Stimulated activated CD4-positive, alpha-beta T cell treated with anti-CD3 and anti-CD28 coated beads, Interleukin-1b, Interleukin-23, amount 100 ng/mL, for 1 hour (primary cell): ENCODE measurements around the gene ARHGAP6.
"Not testable (repeated sequence)": the region's sequence is repeated elsewhere in the genome, so short reads cannot be mapped to it uniquely, and the experiment has no call there.

ENCODE experiments used
- DNase-seq, 2 donors: peaks; one replicate each; pipeline ENCODE4 v3.0.0-alpha.2; 2020; ENCODE audit warnings: low read depth in 2 of 2

The ARHGAP6 gene

DNA sequence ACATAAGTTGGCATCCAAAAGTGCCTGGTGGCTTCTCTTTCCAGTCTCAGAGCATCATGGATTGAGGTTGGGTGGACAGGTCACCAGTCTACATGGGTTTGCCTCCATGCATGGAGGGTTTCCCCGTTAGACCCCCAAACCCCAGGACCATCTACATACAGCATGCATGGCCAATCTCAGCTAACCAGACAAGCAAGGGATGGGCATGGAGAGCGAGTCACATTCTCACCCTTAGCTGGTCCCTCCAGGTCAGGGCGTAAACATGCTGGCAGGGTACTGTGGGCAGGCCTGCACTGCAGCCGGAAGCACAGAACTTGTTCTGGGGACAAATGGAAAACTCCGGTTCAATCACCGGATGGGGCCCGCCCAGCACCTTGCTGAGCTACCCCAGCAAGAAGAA, 517.3 kb downstream of the ARHGAP6 start:
- DNase-seq = no peak

DNA sequence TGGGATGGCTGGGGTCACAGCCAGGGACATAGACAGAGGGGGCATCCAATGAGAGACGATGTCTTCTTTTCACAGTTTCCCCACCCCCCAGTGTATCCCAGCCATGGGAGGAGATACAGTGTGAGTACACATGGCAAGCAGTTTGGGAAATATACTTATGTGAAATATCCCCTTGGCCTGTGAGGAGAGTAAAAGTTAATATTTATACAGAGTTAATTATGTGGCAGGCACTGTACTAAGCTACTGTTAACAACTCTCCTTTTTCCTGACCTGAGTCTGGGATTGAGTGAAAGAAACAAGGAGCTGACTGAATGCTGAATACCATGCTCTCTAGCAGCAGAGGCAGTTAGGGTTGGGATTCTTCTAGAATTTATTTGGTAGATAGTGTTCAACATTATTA, 519.3 kb downstream of the ARHGAP6 start:
- DNase-seq = no peak

DNA sequence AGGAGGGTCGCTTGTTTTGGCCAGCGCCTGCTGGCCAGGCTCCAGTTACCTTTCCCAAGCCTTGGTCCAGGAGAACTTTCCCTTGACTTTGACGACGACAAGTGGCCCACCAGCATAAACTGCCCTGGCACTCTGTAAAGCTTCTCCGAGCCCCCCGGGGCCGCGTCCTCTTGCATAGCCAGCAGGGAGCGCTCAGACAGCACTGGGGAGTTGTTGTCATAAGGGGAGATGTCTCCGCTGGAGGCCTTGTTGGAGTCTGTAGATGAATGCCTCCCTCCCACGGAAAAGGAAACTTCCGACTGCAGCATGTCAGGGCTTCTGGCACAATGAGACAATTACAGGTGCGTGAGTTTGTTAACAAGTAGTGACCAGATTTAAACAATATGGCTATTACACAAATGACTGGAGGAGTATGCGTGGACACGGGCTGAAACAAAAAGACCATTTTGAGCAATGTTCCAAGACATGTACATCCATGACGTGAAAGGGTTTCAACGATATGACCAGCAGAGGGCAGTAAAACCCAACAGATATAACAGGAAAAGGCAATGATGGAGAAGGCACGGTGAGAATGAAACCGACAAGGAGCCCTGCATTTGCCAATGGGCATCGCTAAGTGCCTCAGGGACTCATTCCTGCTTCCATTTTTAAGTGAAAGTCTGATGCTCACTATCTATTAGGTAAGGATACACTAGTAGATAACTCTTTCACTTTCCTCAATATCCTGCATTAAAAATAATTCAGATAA, 521.6 kb downstream of the ARHGAP6 start:
- no peak for DNase-seq

DNA sequence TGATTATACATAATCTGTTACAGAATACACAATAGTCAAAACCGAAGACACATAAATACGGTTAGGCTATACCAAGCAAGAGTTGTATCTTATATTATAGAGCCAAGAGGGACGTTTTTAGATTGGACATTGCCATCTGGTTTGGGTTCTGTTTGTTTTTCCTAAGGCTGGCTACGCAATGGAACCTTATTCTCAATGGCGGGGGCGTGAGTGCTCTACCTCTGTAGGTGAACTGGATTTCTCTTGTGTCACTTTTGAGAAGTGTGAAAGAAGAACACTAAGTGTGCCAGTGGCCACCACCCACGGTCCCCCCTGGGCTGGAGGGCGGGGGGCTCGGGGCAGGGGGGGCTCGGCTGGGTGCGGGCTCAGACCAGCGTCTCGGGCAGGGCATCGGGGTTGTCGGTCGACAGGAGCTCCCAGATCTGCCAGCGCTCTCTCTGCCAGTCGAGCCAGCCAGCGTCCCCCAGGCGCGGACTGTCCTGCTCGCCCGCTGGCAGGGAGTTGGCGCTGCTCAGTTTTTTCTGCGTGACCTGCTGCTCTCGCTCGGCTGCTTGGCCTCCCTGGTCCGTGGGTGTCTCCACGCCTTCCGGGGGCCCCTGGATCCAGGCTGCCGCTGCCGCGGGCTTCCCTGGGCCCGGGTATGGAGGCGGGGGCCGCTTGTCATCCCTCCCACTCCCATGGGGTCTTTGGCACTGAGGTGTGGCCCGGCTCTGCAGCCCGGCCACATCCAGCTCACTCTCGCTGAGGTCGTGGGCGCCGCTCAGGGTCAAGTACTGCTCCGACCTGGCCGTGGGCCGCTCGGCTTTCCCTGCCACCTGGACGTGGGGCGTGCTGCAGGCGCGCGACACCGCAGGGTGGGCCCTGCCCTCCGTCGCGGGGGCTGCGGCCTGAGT, 527.0 kb downstream of the ARHGAP6 start:
- no peak for DNase-seq

DNA sequence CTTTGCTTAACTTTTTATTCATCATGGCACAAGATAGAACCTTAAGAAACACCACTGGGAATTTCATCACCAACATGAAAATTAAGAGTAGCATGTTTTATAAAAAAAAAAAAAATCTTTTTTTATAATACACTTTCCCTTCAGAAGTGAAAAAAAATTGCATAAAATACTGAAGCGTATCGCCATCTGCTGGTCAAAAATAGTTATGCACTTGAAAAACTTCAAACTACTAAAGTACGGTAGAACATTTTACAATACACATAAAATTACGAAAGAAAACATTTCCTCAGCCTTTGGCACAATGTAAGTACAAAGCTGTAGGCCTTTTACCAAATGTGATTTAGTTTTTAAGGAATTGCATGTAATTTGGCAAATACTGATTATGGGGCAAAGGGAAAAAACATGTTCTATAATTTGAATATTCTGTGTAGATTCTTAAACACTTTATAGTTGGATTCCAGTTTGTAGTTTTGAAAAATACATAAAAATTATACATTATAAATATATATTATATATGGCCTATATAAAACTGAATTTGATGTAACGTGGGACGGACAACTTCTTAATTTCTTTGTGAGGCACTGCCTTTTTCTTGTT, 528.1 kb downstream of the ARHGAP6 start:
- no peak for DNase-seq

DNA sequence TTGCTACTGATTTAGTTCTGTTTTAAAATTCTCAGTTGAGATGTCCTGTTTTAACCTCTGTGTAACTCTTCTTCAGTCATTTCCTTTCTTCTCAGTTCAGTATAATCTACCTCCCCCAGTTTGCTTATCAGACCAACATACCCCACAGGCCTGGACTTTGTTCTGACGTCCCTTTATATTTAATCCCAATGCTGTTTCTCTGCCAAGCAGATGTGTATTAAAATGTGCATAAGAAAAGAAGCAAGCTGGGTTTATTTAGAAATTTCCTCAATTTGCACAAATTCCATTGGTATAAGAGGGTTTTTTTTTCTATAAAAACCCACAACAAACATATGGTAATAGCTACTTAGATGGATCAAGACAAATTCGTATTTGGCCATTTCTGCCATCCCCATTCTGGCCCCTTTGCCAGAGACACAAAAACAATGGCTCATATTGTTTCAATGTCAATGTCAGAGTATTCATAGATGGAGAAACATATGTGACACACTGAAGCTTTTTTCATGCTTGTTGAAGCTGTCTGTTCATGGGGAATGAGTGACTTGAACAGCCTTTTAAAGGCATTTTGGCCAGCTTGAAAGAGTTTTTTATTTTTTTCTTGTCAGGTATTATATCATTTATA, 530.0 kb downstream of the ARHGAP6 start:
- DNase-seq = no peak

DNA sequence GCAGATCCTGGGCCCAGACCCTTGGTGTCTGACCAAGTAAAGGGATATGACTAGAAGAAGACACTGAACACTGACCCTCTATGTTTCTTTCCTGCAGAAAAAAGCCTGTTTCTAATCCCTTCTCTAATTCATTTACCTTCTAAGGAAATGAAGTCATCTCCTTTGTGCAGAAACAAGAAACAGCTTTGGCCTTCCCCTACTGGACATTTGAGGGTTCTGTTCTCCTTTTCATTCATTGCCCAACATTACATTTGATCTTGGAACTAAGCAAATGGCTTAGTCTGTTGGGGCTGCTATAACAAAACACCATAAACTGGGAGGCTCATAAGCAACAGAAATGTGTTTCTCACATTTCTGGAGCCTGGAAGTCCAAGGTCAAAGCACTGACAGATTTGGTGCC, 534.6 kb downstream of the ARHGAP6 start:
- no peak for DNase-seq

DNA sequence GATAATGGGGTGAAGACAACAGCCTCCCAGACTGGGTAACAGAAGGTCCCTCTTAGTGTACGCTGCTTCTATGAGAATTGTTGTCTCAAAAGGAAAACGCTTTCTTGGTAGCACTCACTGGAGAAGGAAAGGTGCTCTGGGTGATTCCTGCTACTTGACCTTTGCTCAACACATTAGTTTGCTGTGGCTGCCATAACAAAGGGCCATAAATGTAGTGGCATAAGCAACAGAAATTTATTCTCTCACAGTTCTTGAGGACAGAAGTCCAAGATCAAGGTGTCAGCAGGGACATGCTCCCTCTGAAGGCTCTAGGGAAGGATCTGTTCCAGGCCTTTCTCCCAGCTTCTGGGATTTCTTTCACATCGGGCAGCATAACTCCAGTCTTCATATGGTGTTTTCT, 535.6 kb downstream of the ARHGAP6 start:
- no peak for DNase-seq

DNA sequence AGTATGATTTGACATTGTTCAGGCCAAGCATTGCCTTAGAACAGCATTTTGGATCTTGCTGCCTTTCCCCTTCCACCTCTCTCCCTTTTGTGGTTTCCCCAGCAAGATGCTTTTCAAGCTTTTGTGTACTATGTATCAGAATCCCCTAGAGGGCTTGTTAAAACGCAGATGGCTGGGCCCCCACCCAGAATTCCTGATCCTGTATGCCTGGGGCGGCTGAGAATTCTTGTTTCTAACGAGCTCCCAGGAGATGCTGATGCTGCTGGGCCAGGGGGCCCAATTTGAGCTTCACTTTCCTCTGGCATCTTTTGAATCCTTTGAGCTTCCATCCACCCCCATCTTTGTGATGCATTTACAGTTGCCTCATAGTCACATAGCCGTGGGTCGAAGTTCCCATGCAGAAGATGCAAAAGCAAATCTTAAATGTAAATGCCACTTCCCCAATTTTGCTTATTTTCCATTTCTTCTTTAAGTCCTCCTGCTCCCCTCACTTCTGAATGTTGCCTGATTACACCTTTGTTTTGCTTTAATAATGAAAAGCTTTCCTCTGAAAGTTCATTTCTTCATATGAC, 536.1 kb downstream of the ARHGAP6 start:
- DNase-seq = no peak

DNA sequence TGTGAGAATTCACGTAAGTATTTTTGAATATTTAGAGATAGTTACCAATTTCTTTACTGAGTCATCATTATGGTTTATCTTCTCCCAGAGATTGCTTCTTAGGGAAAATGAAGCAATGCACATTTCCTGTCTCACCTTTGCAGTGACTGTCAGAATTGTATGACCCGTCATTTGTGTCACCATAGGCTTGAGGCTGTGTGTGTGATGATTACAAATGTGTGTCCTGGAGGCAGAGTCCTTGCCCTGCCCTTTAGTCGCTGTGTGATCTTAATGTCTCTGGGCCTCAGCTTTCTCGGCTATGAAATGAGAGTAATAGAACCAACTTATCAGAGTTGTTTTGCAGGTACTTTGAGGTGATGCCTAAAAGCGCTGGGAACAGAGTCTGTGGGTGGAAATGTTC, 540.7 kb downstream of the ARHGAP6 start:
- no peak for DNase-seq

DNA sequence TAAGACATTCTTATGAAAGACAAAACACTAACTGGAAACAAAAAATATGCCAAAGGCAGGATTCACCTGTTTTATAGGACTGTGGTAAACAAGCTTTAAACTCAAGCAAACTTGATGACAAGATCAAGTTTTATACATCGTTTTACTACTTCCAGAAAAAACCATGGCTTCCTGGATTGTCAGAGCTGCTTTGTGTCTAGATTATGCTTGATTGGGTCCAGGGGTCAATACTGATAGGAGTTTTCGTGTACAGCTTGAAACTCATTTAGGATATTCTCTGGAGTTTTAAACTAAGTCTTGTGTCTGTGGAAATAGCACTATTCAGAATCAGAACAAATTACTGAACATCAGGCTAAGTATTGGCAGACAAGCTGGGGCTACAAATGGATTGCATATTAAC, 541.6 kb downstream of the ARHGAP6 start:
- no peak for DNase-seq

DNA sequence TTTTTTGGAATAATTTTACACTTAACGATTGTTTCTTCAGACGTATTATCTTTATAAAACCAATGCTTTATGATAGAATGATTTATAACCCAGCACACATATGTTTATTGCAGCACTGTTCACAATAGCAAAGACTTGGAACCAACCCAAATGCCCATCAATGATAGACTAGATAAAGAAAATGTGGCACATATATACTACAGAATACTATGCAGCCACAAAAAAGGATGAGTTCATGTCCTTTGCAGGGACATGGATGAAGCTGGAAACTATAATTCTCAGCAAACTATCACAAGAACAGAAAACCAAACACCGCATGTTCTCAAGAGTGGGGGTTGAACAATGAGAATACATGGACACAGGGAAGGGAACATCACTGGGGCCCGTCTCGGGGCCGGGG, 542.6 kb downstream of the ARHGAP6 start:
- not testable (repeated sequence) for DNase-seq

DNA sequence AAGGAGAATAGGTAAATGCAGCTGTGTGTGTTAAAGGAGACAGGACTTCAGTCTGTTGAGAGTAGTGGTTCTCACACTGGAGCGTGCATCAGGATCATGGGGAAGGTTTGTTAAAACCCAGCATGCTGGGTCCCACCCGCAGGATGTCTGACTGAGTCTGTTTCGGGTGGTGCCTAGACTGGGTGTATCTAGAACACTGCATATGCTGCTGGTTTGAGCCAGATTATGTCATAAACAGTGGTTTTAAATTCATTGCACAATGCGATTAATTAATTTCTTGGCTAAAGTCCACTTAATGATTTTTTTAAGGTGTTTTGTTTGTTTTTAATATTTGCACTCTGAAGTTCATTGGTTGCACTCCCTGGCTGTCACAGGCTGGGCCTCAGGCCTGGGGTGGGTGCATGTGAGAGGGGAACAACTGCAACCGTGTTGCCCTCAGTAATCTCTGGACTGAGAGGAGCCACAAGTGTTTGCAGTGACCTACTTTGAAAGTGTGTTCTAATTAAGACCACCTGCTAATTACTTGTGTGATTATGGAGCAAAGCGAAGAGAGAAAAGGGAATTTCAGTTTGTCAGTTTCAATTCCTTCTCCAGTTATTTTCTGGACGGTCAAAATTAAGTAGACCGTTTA, 546.3 kb downstream of the ARHGAP6 start:
- no peak for DNase-seq

DNA sequence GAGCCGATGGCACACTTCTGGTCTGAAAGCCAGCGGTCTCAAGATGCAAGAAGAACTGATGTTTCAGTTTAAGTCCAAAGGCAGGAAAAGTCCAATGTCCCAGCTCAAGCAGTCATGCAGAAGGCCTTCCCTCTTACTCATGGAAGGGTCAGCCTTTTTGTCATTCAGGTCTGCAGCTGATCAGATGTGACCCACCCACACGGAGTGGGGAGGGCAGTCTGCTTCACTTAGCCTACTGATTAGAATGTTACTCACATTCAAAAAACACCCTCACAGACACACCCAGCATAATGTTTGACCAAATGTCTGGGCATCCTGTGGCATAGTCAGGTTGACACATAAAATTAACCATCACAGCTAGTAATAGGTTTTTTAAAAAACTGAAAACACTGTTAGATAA, 548.0 kb downstream of the ARHGAP6 start:
- DNase-seq = no peak

DNA sequence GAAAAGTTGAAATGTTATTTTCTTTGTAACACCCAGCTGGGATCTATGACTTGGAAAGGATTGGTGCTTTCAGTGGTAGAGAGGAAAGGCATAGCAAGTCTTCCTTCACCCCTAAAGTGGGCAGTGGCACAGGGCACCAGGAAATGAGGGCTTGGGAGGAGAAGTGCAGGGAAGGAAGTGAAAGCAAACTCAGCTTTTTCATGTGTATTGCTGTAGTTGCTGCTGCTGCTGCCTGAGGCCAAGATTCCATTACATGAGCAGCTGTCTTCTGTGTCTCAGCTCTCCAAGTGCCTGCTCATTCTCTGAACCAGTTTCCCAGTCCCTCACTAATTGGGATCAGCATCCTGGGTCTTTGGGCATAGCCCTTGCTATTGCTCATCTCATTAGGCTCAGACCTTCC, 552.0 kb downstream of the ARHGAP6 start:
- no peak for DNase-seq

DNA sequence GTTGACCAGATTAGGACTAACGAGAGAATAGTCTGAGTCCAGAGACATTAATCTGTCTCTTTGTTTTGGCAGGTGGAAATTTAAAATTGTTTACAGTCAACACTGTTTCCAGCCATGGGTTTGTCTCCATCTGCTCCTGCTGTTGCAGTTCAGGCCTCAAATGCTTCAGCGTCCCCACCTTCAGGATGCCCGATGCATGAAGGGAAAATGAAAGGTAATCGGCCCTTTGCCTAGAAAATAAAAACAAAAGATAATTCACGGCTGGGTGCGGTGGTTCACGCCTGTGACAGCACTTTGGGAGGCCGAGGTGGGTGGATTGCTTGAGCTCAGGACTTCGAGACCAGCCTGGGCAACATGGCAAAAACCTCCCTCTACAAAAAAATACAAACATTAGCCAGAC, 553.8 kb downstream of the ARHGAP6 start:
- DNase-seq = no peak

DNA sequence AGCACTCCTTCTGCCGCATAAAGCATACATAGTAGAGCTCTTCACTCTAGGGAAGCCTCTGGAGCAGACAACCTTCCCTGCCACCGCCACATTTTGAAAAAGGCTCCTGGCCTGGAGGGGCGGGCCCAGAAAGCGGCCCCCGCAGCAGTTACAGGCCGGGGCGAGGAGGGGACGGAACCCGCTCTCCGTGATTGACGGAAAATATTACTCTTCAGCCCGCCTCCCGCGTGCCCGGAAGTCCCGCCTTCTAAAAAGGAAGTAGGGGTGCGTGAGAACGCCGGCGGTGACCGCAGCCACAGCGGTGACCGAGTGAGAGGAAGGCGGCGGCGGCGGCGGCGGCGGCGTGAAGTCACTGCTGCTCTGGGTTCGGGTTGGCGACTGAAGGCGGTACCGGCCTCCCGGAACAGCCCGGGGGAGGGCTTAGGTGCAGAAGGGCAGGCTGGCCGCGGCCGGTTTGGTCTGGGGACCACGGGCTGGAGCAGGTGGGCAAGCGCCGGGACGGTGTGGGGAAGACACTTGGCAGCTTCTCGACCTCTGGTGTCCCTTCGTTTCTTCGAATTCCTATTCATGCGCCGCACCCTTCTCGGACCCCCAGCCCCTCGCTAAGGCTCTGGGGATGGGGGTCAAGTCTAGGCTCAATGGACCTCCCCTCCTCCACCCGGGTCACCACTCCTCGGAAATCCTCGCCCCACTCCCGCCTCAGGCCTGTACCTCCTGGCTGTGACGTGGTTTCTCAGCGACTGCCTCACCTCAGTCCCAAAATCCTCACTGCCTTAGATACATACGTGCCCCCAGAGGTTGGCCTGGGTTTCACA, 554.5 kb downstream of the ARHGAP6 start, which contains the start of gene HCCS:
Gene HCCS (plus strand): TSS at position 296 of the 815 bp plus-strand sequence. CDS start 729 bp downstream, outside the sequence.
- peak; percentile 55 to 61 for DNase-seq

DNA sequence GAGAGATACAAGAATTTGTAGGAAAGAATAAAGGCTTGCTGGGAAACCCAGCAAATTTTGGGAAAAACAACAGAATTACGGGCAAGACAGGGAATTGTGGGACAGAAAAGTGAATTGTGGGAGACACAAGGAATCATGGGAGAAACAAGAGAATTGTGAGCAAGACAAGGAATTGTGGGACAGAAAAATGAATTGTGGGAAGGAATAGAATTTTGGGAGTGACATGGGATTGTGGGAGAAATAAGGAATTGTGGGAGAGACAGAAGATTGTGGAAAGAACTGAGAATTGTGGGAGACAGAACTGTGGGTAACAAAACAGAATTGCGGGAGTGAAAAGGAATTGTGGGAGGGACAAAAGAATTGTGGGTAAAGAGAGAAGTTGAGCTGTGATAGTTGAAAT, 555.8 kb downstream of the ARHGAP6 start:
- no peak for DNase-seq

DNA sequence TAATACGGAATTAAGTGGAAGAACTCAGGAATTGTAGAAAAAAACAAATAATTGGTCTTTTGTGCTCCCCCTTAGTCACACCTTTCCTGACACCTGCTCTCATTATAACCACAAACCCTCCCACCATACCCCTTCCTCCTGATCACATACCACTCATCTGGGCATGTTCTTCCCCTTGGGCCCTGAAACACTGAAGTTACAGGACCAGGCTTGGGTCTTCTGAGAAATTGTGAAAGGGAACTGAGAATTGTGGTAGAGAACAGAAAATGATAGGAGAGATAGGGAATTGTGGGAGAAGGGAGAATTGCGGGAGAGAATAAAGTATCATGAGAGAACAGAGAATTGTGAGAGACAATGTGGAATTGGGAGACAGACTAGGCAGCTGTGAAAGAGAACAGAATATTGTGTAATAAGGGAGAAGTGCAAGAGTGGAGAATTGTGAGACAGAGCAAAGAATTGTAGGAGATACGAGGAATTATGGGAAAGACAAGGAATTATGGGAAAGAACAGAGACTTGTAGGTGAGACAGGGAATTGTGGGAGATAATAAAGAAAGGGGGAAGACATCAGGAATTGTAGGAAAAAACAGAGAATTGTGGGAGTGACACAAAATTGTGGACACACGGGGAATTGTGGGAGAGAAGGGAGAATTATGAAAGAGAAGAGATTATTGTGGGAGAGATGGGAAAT, 557.3 kb downstream of the ARHGAP6 start:
- DNase-seq = no peak

DNA sequence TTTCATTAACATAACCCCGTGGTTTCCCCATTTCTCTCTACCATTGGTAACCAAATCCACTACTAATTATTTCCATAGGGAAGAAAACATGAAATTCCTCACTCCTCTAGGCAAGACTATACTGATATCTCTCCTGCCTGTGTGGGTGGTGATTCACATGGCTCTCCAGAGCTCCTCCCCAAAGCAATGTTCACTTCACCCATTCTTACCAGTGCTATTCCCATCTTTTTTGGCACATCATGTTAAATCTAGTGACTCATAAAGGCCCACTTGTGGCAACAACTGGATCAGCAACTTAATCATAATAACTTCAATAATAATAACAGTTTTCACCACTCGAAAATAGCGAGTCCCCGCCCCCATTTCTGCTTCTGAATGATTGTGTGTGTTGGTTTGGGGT, 560.6 kb downstream of the ARHGAP6 start:
- DNase-seq = no peak
